SHP77 treated with DMSO at 0.1 percent for 48 hours (cell line): ENCODE data around the gene DYNC2H1.

ENCODE experiments used
- DNase-seq: peaks from one replicate; lab custom pipeline; 2025; lab: John Stamatoyannopoulos, UW

Gene DYNC2H1

DNA sequence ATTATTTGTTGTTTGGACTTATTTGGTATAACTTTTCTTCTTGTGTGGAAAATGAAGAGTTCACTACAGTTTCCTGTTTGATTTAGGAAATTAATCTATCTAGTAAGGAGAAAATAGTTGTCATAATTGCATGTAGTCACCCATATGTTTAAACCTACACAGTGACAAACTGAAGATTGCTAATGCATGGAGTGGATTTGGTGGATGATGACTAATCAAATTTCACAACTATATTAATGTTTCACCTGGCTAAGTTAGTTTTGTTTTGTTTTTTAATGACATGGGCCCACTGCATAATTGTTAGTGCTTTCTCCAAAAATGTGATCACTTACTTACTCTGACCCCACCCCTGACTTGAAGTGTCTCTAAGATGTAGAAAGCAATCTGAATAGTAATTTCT is 170.6 kb downstream of the DYNC2H1 start:
- no peak for DNase-seq

DNA sequence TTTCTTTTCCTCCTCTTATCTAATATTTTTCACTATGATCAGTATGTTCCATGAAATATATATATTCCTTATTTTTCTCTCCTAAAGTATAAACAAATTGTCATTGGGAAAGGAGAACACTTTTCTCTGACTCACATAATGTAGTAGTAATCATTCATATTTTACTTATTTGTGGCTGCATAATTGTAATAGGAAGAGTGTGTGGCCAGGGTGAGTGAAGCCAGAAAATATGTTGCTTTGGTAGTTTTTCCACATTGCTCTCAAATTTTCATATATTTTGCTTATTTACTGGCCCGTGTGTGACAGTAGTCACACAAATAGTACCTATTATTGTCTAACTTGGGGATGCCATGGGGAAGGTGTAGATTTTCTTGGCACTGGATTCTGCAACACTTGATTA is 172.1 kb downstream of the DYNC2H1 start:
- DNase-seq, result no peak

DNA sequence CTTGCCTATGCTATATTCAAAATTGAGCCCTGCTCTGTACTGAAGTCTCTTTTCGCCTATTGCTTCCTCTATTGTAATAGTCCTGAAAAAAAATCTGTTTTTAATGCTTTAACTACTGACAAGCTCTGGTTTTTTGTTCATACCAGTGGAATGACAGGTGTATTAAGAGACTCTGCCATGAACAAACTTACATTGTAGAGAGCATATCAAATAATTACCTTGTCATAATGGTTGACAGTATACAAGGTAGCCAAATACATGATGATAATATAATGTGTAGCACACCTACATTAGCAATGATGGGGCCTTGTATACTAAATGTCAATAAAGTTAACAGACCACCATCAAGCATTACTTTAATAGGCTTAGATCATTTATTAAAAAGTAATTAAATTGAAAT is 175.0 kb downstream of the DYNC2H1 start:
- no peak for DNase-seq

DNA sequence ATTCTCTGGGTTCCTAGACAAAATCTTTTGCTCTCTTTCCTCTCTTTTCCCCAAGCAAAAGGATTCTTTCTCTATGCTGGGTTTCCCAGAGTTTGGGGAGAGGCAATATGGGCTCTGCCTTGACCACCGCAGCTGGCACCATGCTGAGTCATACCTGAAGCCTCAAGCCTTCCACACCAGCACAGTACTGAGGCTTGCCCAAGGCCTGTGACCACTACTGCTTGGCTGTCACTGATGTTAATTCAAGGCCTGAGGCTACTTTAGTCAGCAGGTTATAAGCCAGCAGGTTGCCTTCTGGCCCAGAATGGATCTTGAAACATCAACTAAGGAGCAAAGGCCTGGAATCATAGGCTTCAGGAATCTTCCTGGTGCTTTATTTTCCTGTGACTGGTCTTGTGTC is 185.3 kb downstream of the DYNC2H1 start:
- no peak for DNase-seq

DNA sequence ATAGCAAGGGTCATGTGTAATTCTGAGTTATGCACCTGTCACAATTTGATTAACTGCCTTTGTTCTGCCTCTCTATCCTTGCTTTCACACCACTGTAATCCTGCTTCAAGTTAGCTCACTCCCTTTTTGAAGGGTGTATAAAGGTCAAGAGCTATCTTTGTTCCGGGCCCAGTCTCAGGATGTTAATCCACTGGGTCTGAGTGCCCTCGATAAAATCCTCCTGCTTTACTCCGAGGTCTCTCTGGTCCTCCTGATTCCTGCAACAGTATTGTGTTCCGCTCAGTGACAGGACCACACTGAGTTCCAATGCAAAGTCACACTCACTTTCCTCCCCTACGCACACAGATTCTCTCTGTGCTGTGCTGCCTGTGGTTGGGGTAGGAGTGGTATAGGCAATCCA is 186.5 kb downstream of the DYNC2H1 start:
- no peak for DNase-seq

DNA sequence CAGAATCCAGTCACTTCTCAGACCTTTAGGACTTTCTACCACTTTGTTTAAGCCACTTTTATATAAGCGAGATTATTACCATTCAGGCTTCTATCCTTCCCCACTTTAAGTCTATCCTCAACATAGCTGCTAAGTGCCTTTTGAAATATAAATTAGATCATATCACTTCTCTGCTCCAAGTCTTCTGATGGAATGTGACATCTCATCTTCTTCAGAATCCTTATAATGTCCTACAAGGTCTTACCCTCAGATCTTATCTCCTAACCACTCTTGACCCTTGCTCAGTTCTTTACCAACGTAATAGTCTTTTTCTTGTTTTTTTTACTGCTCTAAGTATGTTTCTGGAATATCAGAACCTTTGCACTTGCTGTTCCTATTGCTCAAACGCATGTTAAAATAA is 188.7 kb downstream of the DYNC2H1 start:
- no peak for DNase-seq

DNA sequence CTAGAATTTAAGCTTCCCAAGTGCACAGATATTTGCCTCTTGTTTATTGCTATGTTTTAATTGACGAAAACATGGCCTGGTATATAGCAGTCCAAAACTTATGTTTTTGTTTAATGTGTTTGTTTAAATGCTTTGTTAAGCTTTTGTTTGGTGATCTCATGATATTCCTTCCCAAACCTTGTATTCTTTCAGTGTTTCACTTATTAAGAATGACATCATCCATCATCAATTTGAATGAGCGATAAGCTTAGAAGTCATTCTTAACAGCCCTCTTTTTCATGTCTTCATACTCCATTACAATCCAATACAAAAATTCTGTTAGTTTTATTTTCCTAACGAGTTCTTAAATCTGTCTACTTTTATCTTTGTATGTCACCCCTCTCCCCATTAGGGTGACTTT is 206.0 kb downstream of the DYNC2H1 start:
- no peak for DNase-seq

DNA sequence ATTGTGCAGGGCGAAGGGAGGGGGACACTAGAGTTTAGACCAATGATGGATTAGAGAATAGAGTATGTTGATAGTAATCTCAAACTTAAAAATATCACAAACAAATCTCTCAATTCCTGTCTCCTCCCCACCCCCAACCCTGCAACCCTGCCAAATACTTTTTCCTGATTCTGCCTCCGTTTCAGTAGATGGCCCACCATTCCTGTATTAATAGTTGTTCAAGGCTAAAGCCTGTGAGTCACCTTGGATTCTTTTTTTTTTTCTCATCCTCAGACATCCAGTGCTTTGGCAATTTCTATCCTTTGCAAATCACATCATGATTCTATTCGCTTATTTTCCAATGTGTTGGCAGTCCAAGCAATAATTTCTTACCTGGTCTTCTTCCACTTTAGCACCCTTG is 207.9 kb downstream of the DYNC2H1 start:
- no peak for DNase-seq

DNA sequence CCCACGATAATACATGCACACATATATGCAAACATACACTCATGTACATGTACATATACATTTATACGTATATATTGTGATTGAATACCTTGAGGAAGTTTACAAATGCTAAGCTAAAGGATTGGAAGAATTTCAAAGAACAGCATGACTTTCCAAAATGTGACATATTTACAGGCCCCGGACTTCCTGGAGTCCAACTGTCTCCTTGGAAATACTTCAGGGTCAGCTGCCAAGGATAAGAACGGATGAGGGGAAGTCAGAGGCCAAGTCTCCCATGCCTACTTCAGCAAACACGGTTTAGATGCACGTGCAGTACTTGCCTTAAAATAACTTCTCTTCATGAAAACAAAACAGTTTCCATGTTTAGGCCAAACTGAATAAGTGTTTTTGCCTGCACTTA is 213.6 kb downstream of the DYNC2H1 start:
- DNase-seq, result no peak

DNA sequence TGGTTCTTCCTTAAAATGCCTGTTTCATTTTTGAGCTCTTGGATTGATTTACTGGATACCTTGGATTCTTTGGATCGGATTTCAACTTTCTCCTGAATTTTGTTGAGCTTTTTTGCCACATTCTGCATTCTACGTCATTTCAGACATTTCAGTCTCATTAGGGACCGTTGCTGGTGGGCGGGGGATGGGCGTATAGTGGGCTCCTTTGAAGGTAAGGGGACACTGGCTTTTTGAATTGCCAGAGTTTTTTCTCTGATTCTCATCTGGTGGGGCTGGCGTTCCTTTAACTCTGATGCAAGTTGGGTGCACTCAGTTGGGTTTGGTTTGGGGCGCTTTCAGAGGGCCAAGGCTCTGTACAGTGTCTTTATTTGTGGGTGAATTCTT is 216.5 kb downstream of the DYNC2H1 start:
- DNase-seq, result no peak

DNA sequence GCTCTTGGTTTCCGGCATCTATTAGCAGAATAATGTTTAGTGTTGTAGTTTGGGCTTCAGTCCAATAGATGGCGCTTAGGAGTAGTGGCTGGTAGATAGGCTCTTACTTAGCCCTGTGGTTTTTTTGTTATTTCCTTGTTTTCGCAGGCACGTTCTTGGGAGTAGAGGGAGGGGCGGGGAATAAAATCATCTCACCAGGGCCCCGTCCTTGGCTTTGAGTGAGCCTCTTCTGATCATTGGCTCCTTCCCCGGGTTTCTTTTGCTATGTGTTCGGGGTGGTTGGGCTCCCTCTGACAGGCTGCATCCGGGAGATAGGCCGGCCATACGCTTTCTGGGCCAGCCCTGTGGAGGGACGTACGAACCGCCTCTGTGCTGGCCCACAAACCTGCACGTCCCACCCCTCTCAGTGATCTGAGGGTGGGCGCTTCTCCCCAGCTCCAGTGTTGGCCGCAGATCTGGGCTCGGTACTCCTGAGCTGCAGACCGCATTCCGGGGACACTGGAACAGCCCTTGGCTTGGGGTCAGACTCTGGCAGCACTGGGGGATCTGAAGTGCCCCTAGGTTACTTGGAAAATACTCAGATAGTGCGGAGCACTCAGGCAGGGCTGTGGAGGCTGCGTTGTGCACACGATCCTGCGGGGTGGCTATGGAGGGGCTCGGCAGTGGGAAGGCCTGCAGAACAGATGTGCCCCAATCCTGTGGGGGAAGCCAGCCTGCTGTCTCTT is 217.0 kb downstream of the DYNC2H1 start:
- peak; percentile 28 for DNase-seq

DNA sequence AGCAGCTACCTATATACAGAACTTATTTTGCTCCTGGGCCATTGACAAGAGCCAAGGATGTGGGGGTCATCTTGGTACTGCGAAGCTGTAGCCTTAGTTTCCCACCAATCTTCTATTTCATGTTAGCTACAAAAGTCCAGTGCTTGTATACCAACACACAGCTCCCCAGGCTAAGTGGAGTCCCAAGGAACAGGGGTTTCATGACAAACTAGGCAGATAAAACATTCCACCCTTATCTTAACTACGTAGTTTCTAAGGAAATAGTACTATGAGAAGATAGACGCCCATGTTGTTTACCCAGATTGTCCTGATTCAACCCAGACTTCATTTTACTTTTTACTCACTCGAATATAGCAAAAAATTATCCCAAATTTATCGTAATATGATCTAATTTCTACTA is 218.5 kb downstream of the DYNC2H1 start:
- DNase-seq, result no peak

DNA sequence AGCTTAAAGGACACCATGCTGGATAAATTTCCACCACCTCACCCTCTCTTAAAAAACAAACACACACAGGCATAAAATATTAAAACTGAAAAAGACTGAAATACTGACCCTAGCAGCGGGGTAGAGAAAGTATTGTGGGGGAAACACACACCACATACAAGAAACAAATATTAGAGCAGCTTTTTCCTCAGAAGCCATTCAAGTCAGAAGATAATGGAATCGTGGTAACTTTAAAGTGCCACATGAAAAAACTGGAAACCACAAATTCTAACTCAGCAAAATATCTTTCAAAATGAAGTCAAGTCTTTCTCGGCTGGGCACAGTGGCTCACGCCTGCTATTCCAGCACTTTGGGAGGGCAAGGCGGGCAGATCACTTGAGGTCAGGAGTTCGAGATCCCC is 223.2 kb downstream of the DYNC2H1 start:
- no peak for DNase-seq

DNA sequence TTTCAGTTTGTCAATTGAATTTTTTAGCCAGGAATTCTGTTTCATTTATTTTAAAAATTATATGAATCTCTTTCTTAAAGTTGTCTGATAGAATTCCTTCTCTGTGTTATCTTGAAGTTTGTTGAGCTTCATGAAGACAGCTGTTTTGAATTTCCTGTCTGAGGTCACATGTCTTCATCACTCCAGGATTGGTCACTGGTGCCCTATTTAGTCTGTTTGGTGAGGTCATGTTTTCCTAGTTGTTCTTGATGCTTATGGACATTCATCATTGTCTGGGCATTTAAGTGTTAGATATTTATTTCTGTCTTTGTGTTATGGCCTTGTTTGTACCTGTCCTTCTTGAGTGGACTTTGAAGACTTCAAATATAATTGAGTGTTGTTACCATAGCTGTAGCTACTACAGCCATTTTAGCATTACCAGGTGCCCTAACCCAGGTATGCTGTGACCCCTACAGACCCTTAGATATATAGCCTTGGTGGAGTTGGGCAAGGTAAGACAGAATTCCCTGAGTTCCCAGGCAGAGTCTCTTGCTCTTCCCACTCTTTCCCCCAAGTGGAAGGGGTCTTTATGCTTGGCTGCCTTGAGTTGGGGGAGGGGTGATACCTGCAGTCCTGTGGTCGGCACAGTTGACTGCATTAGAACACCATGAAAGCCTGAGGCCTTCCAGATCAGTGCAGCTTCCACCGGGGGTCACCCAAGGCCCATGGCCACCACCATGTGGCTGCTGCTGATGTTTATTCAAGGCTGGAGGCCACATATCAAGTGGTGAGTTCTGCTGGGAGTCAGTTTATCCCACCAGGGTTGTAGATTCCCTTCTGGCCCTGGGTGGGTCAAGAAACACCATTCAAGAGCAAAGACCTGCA is 229.6 kb downstream of the DYNC2H1 start:
- DNase-seq, result no peak

DNA sequence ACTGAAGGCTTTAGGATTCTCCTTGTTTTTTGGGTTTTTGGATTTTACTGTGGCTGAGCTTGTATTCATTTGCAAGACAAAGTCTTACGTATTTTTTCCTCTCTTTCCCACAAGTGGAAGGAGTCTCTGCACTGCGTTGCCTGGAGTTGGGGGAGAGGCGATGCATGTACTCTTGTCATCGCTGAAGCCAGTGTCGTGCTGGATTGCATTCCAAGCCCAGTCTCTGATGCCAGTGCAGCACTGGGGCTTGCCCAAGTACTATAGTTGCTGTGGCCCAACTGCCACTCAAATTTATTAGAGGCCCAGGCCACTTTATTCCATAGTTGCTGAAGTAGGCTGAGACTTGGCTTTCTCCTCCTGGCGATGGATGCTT is 230.2 kb downstream of the DYNC2H1 start:
- no peak for DNase-seq

DNA sequence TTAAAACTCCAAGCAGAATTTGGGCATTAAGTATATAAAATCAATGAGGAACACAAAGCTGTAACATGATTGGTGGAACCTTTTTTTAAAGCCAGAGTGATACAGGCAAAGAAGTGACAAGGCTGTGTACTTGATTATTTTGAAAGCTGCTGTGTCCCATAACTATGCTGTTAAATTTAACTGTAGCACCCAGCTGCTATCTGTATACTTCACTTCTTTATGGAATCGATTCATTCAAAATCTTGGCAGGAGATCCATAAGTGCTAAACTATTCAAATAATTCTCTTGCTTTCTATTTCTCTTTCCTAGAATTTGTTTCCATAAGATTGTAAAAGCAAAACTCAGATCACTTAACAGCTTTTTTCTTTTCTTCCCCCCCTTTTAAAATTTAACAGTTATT is 231.7 kb downstream of the DYNC2H1 start:
- no peak for DNase-seq

DNA sequence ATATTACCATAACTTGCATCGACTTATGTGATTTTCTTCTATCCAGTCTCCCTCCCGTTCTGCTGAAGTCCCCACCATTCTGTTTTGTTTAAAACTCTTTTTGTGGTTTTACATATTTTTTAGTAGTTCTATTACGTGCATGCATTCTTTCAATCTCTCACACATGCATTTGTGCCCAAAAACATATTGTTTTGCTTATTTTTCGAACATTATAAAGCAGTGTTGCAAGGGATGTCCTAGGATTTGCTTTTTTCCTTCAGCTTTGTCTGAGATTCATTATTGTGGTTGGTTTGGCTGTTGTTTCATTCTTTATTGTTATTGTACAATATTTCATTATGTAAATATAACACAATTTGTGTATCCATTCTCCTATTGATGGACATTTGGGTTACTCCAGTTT is 235.7 kb downstream of the DYNC2H1 start:
- DNase-seq, result no peak

DNA sequence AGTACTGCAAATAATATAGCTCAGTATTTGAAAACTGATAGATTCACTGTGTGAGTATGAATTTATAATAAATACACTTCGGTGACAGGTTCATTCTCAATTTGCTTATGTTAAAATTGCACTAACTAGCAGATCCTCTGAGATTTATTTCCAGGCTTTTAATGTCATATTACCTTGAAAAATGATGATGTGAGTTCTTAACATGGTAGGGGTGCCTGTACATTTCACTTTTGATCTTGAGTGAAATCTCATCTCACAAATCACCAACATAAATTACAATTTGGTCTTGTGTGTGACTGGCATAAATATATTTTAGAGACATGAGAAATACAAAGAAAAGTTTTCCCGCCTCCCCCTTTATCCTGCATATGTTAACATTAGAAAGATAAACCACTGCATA is 240.4 kb downstream of the DYNC2H1 start:
- DNase-seq, result no peak

DNA sequence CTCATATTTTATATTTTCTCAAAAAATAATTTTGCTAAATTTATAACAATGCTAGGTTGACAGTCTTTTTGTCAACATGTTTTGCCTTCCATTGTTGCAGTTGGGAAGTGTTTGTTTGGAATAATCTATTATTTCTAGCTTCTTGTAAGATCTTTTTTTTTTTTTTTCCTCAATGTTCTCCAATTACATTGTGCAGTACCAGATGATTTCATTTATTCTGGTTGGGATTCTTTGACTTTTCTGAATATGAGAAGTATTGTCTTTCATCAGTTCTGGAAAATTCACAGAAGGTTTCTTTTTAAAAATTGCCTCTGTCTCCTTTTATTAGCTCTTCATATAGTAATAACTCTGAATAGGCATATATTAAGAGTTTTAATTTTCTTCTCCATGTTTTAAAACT is 245.4 kb downstream of the DYNC2H1 start:
- DNase-seq, result no peak

DNA sequence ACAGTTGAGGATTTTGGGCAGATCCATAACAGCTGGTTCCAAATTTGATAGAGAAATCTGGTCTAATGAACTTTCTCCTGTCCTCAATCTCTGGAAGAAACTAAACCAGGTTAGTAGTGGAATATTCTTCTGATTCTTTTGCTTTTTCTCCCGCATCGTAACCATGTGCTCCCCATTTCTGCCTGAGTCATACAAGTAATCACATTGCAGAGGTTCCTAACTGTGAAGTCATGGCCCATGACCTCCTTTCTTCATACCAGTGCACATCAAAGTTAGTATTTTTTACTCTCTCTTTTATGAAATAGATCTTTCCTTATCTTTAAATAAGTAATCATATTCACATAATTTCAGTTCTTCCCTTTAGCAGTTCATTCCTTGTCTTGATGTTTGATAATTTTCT is 249.0 kb downstream of the DYNC2H1 start:
- DNase-seq, result no peak

DNA sequence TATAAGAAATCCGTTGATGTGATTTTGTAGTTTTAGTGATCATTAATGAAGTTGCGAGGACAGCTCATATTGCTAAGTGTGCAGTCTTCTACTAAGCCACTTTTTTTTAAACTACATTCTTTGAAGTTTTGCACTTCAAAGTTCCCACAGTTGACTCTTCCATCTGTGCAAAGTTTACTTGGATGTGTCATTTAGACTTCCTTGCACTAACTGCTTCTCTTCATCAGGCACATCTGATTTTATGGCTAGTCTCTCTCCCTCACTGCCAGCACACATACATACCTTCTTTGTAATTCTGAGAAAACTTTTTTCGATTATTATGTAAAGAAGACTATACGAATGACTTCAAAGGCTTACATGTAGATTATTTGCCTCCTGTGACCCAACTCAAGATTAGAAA is 250.0 kb downstream of the DYNC2H1 start:
- no peak for DNase-seq

DNA sequence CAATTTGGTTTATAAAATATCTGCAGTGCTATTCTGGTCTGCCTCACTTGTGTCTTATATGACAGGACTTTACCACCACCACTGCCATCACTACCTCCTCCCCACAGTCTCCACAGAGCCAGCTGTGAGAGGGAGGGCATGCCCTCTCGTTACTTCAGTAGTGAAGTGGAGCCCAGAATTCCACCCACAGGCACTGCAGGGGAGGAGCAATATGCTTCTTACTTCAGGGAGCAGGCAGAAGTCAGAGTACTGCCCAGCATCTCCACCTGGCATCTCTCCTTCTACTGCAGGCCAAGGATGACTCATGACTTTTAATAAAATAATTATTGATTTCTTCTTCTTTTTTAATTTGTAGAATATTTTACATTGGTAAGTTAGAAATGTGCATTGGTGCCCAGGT is 255.5 kb downstream of the DYNC2H1 start:
- DNase-seq, result no peak

DNA sequence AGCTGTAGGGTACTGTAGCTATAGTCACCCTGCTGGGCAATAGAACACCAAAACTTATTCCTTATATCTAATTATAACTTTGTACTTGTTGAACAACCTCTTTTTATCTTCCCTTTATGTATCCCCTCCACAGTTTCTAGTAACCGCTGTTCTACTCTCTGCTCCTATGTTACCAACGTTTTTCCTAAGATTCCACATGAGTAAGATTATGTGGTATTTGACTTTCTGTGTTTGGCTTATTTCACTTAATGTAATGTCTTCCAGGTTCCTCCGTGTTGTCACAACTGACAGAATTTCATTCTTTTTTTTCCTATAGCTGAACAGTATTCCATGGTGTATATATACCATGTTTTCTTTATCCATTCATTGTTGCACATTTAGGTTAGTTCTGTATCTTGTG is 258.4 kb downstream of the DYNC2H1 start:
- no peak for DNase-seq

DNA sequence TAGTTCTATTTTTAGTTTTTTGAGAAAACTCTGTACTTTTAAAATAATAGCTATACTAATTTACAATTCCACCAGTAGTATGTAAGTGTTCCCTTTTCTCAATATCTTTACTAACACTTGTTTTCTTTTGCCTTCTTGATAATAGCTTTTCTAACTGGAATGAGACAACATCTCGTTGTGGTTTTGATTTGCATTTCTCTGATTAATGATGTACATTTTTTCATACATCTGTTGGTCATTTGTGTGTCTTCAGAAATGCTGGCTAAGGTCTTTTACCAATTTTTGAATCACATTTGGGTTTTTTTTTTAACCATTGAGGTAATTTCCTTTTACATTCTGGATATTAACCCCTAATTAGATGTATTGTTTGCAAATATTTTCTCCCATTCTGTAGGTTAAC is 258.9 kb downstream of the DYNC2H1 start:
- no peak for DNase-seq
